GM18867 (cell line): ENCODE data around the gene FAM76A.
"Not testable (repeated sequence)": the region's sequence is repeated elsewhere in the genome, so short reads cannot be mapped to it uniquely, and the experiment has no call there.

Experiments used
- ATAC-seq: cut with Tn5 transposase; IDR thresholded peaks from one replicate; pipeline ENCODE4 v1.9.1; 2021; ENCODE audit warnings: mild to moderate bottlenecking, moderate library complexity; ENCODE audit not compliant: unreplicated experiment

FAM76A gene

GRCh38 chr1:27725374-27726172 lies at the start of gene FAM76A:
FAM76A (plus strand) TSS chr1:27725961; CDS start chr1:27726081, 120 bp downstream.
- ATAC-seq: peak; percentile 94

GRCh38 chr1:27676410-27676809 lies 49.4 kb upstream of the FAM76A start:
- no peak for ATAC-seq

GRCh38 chr1:27678747-27679146 lies 47.0 kb upstream of the FAM76A start:
- no peak for ATAC-seq

GRCh38 chr1:27680225-27680791 lies 45.5 kb upstream of the FAM76A start:
- ATAC-seq: not testable (repeated sequence)

GRCh38 chr1:27681580-27681979 lies 44.2 kb upstream of the FAM76A start:
- ATAC-seq: not testable (repeated sequence)

GRCh38 chr1:27682351-27682944 lies 43.3 kb upstream of the FAM76A start:
- no peak for ATAC-seq

- ATAC-seq: no peak
These were observed 41.6 kb upstream of the FAM76A start for GRCh38 chr1:27684176-27684575.

- no peak for ATAC-seq
These were observed 39.4 kb upstream of the FAM76A start for GRCh38 chr1:27686223-27686990.

- ATAC-seq: no peak
These were observed 37.9 kb upstream of the FAM76A start for GRCh38 chr1:27687906-27688305.

GRCh38 chr1:27689423-27690173 lies 36.2 kb upstream of the FAM76A start:
- peak; percentile 53 for ATAC-seq

- ATAC-seq: no peak
These were observed 35.6 kb upstream of the FAM76A start for GRCh38 chr1:27690183-27690582.

- not testable (repeated sequence) for ATAC-seq
These were observed 28.9 kb upstream of the FAM76A start for GRCh38 chr1:27696835-27697234.

- ATAC-seq: no peak
These were observed 20.8 kb upstream of the FAM76A start for GRCh38 chr1:27704958-27705357.

- no peak for ATAC-seq
These were observed 20.2 kb upstream of the FAM76A start for GRCh38 chr1:27705545-27705944.

GRCh38 chr1:27710574-27710973 lies 15.2 kb upstream of the FAM76A start:
- no peak for ATAC-seq

GRCh38 chr1:27713139-27713725 lies 12.5 kb upstream of the FAM76A start:
- ATAC-seq: no peak

GRCh38 chr1:27713869-27714513 lies 11.8 kb upstream of the FAM76A start:
- ATAC-seq: no peak

- ATAC-seq: no peak
These were observed 9.4 kb upstream of the FAM76A start for GRCh38 chr1:27716262-27716895.
